ENCODE results near the gene ASTN2.

The ASTN2 gene

DNA sequence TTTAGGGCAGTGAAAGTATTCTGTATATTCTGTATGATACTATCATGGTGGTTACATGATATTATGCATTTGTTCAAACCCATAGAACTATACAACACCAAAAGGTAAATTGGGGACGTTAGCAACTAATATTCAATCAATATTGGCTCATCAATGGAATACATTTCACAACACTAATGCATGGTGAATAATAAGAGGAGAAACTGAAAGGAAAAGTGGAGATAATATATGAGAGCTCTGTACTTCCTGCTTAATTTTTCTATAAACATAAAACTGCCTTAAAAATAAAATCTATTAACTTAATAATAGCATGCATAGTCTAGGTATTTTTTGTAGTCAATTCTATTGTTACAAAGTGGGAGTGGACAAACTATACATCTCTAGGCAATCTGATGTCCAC, 661.5 kb downstream of the ASTN2 start:
- Histone ChIP-seq H3K27me3 (ENCODE audit: control insufficient read depth, low read length) (no peaks in the 10 kb centered on the region), H3K79me2 (ENCODE audit: control insufficient read depth, low read length) (no peaks in the 10 kb centered on the region), H3K9me3 (ENCODE audit: control insufficient read depth, insufficient read depth, low read length) (no peaks in the 10 kb centered on the region), H3K4me1 (ENCODE audit: control insufficient read depth, low read length) (no peaks in the 10 kb centered on the region), H3K4me3 (ENCODE audit: low read length) (no peak overlapping the region), H3K4me2 (ENCODE audit: low read length) (no peak overlapping the region), H3K27ac (ENCODE audit: low read depth, low read length) (no peak overlapping the region), H4K20me1 (ENCODE audit: control insufficient read depth, insufficient read depth, low read depth, low read length) (no peaks in the 10 kb centered on the region), H3F3A (ENCODE audit: control insufficient read depth, insufficient read depth) (no peaks in the 10 kb centered on the region), H3K9me2 (replicated peaks; ENCODE audit: control insufficient read depth, low read length) (no peaks in the 10 kb centered on the region), H3K36me3 (ENCODE audit: control insufficient read depth, low read length) (no peaks in the 10 kb centered on the region)
- TF ChIP-seq, protein P1, sequence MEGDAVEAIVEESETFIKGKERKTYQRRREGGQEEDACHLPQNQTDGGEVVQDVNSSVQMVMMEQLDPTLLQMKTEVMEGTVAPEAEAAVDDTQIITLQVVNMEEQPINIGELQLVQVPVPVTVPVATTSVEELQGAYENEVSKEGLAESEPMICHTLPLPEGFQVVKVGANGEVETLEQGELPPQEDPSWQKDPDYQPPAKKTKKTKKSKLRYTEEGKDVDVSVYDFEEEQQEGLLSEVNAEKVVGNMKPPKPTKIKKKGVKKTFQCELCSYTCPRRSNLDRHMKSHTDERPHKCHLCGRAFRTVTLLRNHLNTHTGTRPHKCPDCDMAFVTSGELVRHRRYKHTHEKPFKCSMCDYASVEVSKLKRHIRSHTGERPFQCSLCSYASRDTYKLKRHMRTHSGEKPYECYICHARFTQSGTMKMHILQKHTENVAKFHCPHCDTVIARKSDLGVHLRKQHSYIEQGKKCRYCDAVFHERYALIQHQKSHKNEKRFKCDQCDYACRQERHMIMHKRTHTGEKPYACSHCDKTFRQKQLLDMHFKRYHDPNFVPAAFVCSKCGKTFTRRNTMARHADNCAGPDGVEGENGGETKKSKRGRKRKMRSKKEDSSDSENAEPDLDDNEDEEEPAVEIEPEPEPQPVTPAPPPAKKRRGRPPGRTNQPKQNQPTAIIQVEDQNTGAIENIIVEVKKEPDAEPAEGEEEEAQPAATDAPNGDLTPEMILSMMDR (IDR thresholded peaks at IDR 0.05; ENCODE audit: low read depth, low read length, poor library complexity, severe bottlenecking): no peak
- no peak for TF ChIP-seq EZH2phosphoT487 (IDR thresholded peaks at IDR 0.05; ENCODE audit: borderline replicate concordance, low read length)

DNA sequence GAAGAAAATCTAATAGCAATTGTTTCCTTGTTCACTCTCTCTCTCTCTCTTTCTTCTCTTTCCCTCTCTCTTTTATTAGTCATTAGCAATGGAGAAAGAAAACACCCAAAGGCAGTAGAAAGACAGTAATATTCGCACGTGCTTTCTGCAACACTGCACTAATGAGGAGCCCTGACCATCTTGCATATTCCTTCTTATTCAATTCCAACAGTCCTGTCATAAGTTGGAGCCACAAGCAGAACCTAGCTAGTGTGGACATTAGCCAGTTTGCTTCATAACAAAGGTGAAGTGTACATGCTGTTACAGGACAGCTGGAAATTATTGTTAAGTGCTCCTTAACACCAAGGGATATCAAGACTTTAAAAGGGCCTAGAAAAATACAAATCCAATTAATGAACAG, 664.3 kb downstream of the ASTN2 start:
- H3K27me3 ChIP-seq (ENCODE audit: control insufficient read depth, low read length): no peaks in the 10 kb centered on the region
- no peak overlapping the region for H3K27ac ChIP-seq (ENCODE audit: low read depth, low read length)
- H3F3A ChIP-seq (ENCODE audit: control insufficient read depth, insufficient read depth): no peaks in the 10 kb centered on the region
- H3K4me3 ChIP-seq (ENCODE audit: low read length): no peak overlapping the region
- no peaks in the 10 kb centered on the region for H4K20me1 ChIP-seq (ENCODE audit: control insufficient read depth, insufficient read depth, low read depth, low read length)
- no peaks in the 10 kb centered on the region for H3K9me3 ChIP-seq (ENCODE audit: control insufficient read depth, insufficient read depth, low read length)
- no peaks in the 10 kb centered on the region for H3K9me2 ChIP-seq (replicated peaks; ENCODE audit: control insufficient read depth, low read length)
- H3K79me2 ChIP-seq (ENCODE audit: control insufficient read depth, low read length): no peaks in the 10 kb centered on the region
- no peak overlapping the region for H3K4me2 ChIP-seq (ENCODE audit: low read length)
- TF ChIP-seq EZH2phosphoT487 (IDR thresholded peaks at IDR 0.05; ENCODE audit: borderline replicate concordance, low read length): no peak
- TF ChIP-seq, protein P1 (IDR thresholded peaks at IDR 0.05; ENCODE audit: low read depth, low read length, poor library complexity, severe bottlenecking): no peak
- no peaks in the 10 kb centered on the region for H3K36me3 ChIP-seq (ENCODE audit: control insufficient read depth, low read length)
- H3K4me1 ChIP-seq (ENCODE audit: control insufficient read depth, low read length): no peaks in the 10 kb centered on the region

DNA sequence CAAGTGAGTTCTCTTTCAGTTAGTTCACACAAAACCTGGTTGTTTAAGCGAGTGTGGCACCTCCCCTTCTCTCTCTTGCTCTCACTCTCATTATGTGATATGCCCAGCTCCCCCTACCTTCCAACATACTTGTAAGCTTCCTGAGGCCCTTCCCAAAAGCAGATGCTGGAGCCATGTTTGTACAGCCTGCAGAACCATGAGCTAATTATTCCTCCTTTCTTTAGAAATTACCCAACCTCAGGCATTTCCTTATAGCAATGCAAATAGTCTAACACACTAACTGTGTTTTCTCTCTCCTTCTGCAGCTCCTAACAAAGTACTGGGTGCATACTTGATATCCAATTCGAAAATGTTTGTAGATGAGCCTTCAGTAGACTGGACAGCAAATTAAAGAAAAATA, 665.1 kb downstream of the ASTN2 start:
- Histone ChIP-seq H3K9me3 (ENCODE audit: control insufficient read depth, insufficient read depth, low read length) (no peaks in the 10 kb centered on the region), H3K9me2 (replicated peaks; ENCODE audit: control insufficient read depth, low read length) (no peaks in the 10 kb centered on the region), H3K4me1 (ENCODE audit: control insufficient read depth, low read length) (no peaks in the 10 kb centered on the region), H3F3A (ENCODE audit: control insufficient read depth, insufficient read depth) (no peaks in the 10 kb centered on the region), H4K20me1 (ENCODE audit: control insufficient read depth, insufficient read depth, low read depth, low read length) (no peaks in the 10 kb centered on the region), H3K36me3 (ENCODE audit: control insufficient read depth, low read length) (no peaks in the 10 kb centered on the region), H3K27ac (ENCODE audit: low read depth, low read length) (no peak overlapping the region), H3K4me3 (ENCODE audit: low read length) (no peak overlapping the region), H3K27me3 (ENCODE audit: control insufficient read depth, low read length) (no peaks in the 10 kb centered on the region), H3K4me2 (ENCODE audit: low read length) (no peak overlapping the region), H3K79me2 (ENCODE audit: control insufficient read depth, low read length) (no peaks in the 10 kb centered on the region)
- TF ChIP-seq, protein P1 (IDR thresholded peaks at IDR 0.05; ENCODE audit: low read depth, low read length, poor library complexity, severe bottlenecking): no peak
- no peak for TF ChIP-seq EZH2phosphoT487 (IDR thresholded peaks at IDR 0.05; ENCODE audit: borderline replicate concordance, low read length)

DNA sequence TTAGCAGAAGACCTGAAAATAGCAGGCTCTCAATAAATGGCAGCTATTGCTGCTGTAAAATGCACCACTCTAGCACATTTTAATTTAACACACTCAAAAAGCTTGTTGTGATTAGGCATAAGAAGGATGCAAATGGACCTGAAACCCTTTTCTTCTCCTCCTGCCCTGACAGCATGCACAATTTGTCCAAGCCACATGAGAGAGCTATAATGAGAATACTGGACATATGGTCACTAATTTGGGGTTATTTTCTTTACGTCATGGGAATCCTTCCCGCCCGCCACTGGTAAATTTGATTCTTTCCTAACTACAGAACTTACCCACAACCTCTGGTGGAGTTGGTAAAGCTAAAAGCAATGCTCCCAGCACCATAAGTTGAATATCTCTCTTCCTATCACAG, 665.7 kb downstream of the ASTN2 start:
- Histone ChIP-seq H3K4me3 (ENCODE audit: low read length) (no peak overlapping the region), H3K9me2 (replicated peaks; ENCODE audit: control insufficient read depth, low read length) (no peaks in the 10 kb centered on the region), H3K27ac (ENCODE audit: low read depth, low read length) (no peak overlapping the region), H3K4me1 (ENCODE audit: control insufficient read depth, low read length) (no peaks in the 10 kb centered on the region), H3K4me2 (ENCODE audit: low read length) (no peak overlapping the region), H3K36me3 (ENCODE audit: control insufficient read depth, low read length) (no peaks in the 10 kb centered on the region), H3K79me2 (ENCODE audit: control insufficient read depth, low read length) (no peaks in the 10 kb centered on the region), H4K20me1 (ENCODE audit: control insufficient read depth, insufficient read depth, low read depth, low read length) (no peaks in the 10 kb centered on the region), H3K27me3 (ENCODE audit: control insufficient read depth, low read length) (no peaks in the 10 kb centered on the region), H3K9me3 (ENCODE audit: control insufficient read depth, insufficient read depth, low read length) (no peaks in the 10 kb centered on the region), H3F3A (ENCODE audit: control insufficient read depth, insufficient read depth) (no peaks in the 10 kb centered on the region)
- TF ChIP-seq EZH2phosphoT487 (IDR thresholded peaks at IDR 0.05; ENCODE audit: borderline replicate concordance, low read length): no peak
- TF ChIP-seq, protein P1 (IDR thresholded peaks at IDR 0.05; ENCODE audit: low read depth, low read length, poor library complexity, severe bottlenecking): no peak

All from DOHH2 (cell line).